HCT116 (cell line): ENCODE results near the gene GTPBP2.

Source experiments
- CEBPB ChIP-seq: IDR thresholded peaks from 2 replicates; pipeline ENCODE4 v1.6.1; 2012; ENCODE audit warnings: low read depth
- CTCF ChIP-seq, 3 experiments: fragments of 200-600 bp in 1 of 3; sonication (generic) in 1 of 3; IDR thresholded peaks in 2 of 3; conservative IDR thresholded peaks in 1 of 3; 2 replicates each; pipeline ENCODE4 v1.5.1; 2012 to 2017; ENCODE audit warnings: low read depth in 2 of 3, low read length in 2 of 3, antibody characterized with exemption in 1 of 3, borderline replicate concordance in 1 of 3, control low read depth in 1 of 3, mild to moderate bottlenecking in 1 of 3, mixed read lengths in 1 of 3, mixed run types in 1 of 3, moderate library complexity in 1 of 3; ENCODE audit not compliant: insufficient read depth in 1 of 3
- MAX ChIP-seq: IDR thresholded peaks from 2 replicates; pipeline ENCODE4 v1.6.1; 2012
- POLR2A ChIP-seq: IDR thresholded peaks from 2 replicates; pipeline ENCODE4 v1.7.0; 2011; ENCODE audit warnings: borderline replicate concordance; ENCODE audit not compliant: insufficient read depth, insufficient read length; ENCODE audit errors: extremely low read depth
- YY1 ChIP-seq: IDR thresholded peaks from 2 replicates; pipeline ENCODE4 v1.6.1; 2011; ENCODE audit warnings: low read length, low read depth, moderate library complexity, mild to moderate bottlenecking; ENCODE audit not compliant: insufficient replicate concordance; ENCODE audit errors: extremely low read depth
- ZNF274 ChIP-seq: fragments of 200-500 bp; sonication (Bioruptor generic); IDR thresholded peaks from 2 replicates; pipeline ENCODE4 v1.6.1; 2014; ENCODE audit warnings: mild to moderate bottlenecking, low read depth, low read length, inconsistent platforms

- TF ChIP-seq ZNF274 (no peak), POLR2A (no peak), CTCF (IDR thresholded peaks at IDR 0.05 in 2 of 3, conservative IDR thresholded peaks at IDR 0.05 in 1 of 3; ENCODE audit: borderline replicate concordance in 1 of 3, insufficient read depth in 1 of 3, low read depth in 2 of 3, low read length in 2 of 3) (no peak), YY1 (no peak), MAX (no peak), CEBPB (no peak)
Measured at GRCh38 chr6:43572015-43572414, 57.0 kb downstream of the GTPBP2 start.
